ENCODE measurements around the gene LYRM4. TPM values are rescaled to one million over a fixed set of nuclear protein-coding genes. Genes with fewer than 3 reads are reported as not detected.

Gene LYRM4
- total and polyA plus RNA-seq, 2 donors (not counting 1 experiment from before 2014, with no cell fraction given) = 22.1 to 29.5 TPM

GRCh38 chr6:5078121-5078669 lies 182.6 kb downstream of the LYRM4 start:
- WGBS (ENCODE audit: insufficient coverage) = no CpG with 5 or more reads among the region's 5 CpGs

More at GRCh38 chr6:5078121-5078669, 182.6 kb downstream of the LYRM4 start:
- H3K9me3 Mint-ChIP-seq (ENCODE audit: insufficient read depth) = no peaks in the 10 kb centered on the region
- H3K9ac ChIP-seq (ENCODE audit: low read length) = no peak overlapping the region
- H3K4me3 ChIP-seq (ENCODE audit: control extremely low read depth in 1 of 5, extremely low read depth in 1 of 5, insufficient read depth in 1 of 5, low read depth in 2 of 5, low read length in 4 of 5) = no peak overlapping the region
- ATAC-seq (ENCODE audit: low read depth) (no peak), DNase-seq (peak; percentile 27)
- no peaks in the 10 kb centered on the region for H4K20me1 ChIP-seq (ENCODE audit: control insufficient read depth, insufficient read depth, low read length, poor library complexity, severe bottlenecking)
- no peak overlapping the region for H2AFZ ChIP-seq (ENCODE audit: insufficient read depth, low read depth, low read length, poor library complexity, severe bottlenecking)
- no peaks in the 10 kb centered on the region for H3K9me3 ChIP-seq (ENCODE audit: control extremely low read depth in 1 of 3, control insufficient read depth in 2 of 3, insufficient read depth in 1 of 3, low read length in 2 of 3)
- no peaks in the 10 kb centered on the region for H3K79me2 ChIP-seq (ENCODE audit: control insufficient read depth, insufficient read depth, low read length)
- no peak overlapping the region for H3K4me2 ChIP-seq (replicated peaks; ENCODE audit: low read depth, low read length, poor library complexity, severe bottlenecking)
- ChIA-PET CTCF (interaction anchor here (0.5 to 1.7 kb wide), 2 partner anchors 176 to 225 kb away, joined by 3 read pairs; no protein-coding TSS in a partner anchor), POLR2A (no interaction called here)
- H3K27ac Mint-ChIP-seq = no peak overlapping the region
- no peaks in the 10 kb centered on the region for H3K4me1 ChIP-seq (ENCODE audit: control insufficient read depth in 2 of 2, insufficient read depth in 2 of 2, low read length in 2 of 2)
- peaks cover 0 to 10% (median 0%) of the 10 kb centered on the region in 4 experiments for H3K27me3 ChIP-seq (replicated peaks in 1 of 4; ENCODE audit: control extremely low read depth in 1 of 4, control insufficient read depth in 3 of 4, insufficient read depth in 4 of 4, low read length in 3 of 4)
- H3K27me3 Mint-ChIP-seq = peaks cover 16% of the 10 kb centered on the region
- no peaks in the 10 kb centered on the region for H3K36me3 ChIP-seq (replicated peaks in 1 of 2; ENCODE audit: control extremely low read depth in 1 of 2, control insufficient read depth in 1 of 2, extremely low read depth in 1 of 2, insufficient read depth in 2 of 2, low read length in 1 of 2)
- no peaks in the 10 kb centered on the region for H3K4me1 Mint-ChIP-seq
- intact Hi-C loops (cut with micrococcal nuclease) = no loop called here
- TF ChIP-seq EZH2 (IDR thresholded peaks at IDR 0.05; ENCODE audit: borderline replicate concordance, insufficient read depth, low read depth, low read length, poor library complexity, severe bottlenecking) (no peak), CTCF (IDR thresholded peaks at IDR 0.05) (no peak)
- H3K27ac ChIP-seq (ENCODE audit: low read length in 2 of 2) = no peak overlapping the region
- no peak overlapping the region for H3K4me3 Mint-ChIP-seq
